Measurements from ENCODE around the gene TMEM51. TPM values are rescaled to one million over a fixed set of nuclear protein-coding genes. Genes with fewer than 3 reads are reported as not detected.

Gene TMEM51
- total RNA-seq, 2 donors from 2014 or later = not detected

Other genes starting within 250 kb of the TMEM51 start
- gene FHAD1, start 93.5 kb downstream of the TMEM51 start, total RNA-seq = not detected